ENCODE results near the gene ZCWPW1. TPM values are rescaled to one million over a fixed set of nuclear protein-coding genes. Genes with fewer than 3 reads are reported as not detected.

Gene ZCWPW1
- total and polyA plus RNA-seq, 2 of the 8 experiments (the other 6 are each of a cell fraction or from before 2014, with no cell fraction given): 0.51 to 1.4 TPM

DNA sequence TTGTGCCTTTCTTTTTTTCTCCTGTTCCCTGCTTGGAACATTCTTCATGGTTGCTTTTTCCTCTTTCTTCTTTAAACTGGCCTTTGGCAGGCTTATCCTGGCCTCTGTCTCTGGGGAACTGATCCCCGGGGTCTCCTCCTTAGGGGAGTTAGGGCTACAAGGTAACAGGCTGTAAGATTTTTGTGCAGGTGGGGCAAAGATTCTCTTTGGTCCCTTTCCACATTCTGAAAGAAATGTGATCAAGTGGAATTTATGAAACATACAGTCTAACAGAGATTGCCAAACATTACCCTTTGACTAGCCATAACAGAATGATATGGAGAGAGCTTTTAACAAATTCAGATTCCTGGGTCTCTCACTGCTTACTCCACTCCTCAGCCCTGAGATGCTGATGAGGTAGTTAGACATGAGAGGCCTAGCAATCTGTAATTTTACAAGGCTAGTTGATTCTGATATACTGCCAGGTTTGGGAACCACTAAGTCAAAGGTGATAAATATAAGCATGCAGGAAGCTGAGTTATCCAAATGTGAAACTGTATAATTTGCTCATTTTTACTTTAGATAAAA, 8.8 kb downstream of the ZCWPW1 start:
- ChIA-PET POLR2A (ENCODE audit: partially characterized antibody) (interaction anchor here (2.1 to 2.6 kb wide), 2 partner anchors 9 to 12 kb away, joined by 5 to 15 read pairs; partner anchors contain the start of genes MEPCE and ZCWPW1), CTCF (ENCODE audit: partially characterized antibody) (interaction anchor here (0.5 to 4.2 kb wide), 2 partner anchors 12 to 375 kb away, joined by 3 to 17 read pairs; no protein-coding TSS in a partner anchor)
- no peak overlapping the region for H2BK12ac ChIP-seq (ENCODE audit: low read depth, low read length)
- DNase-seq (ENCODE audit: low read depth in 1 of 2, low spot score in 2 of 2) (no peak), FAIRE-seq (no peak)
- no peaks in the 10 kb centered on the region for H3K23me2 ChIP-seq (ENCODE audit: low read depth, low read length)
- no peak overlapping the region for H3K56ac ChIP-seq (replicated peaks; ENCODE audit: insufficient read length, low read depth, low read length)
- H4K91ac ChIP-seq (replicated peaks; ENCODE audit: insufficient read length, low read length): no peak overlapping the region
- no peaks in the 10 kb centered on the region for H3K79me1 ChIP-seq (ENCODE audit: low read depth, low read length)
- no peaks in the 10 kb centered on the region for H3K9me3 ChIP-seq (ENCODE audit: insufficient read depth in 2 of 2, low read depth in 1 of 2, low read length in 1 of 2)
- H3K14ac ChIP-seq (ENCODE audit: insufficient read length): no peak overlapping the region
- H3K4me2 ChIP-seq (ENCODE audit: insufficient read depth in 1 of 2, low read depth in 2 of 2, low read length in 2 of 2): no peak overlapping the region
- 92% methylated on average over 1 of the region's 1 CpG; no CpG with 5 or more reads in 1 of the 2 experiments for WGBS, 2 experiments (ENCODE audit: extremely low coverage in 1 of 2, insufficient coverage in 1 of 2, insufficient read length in 1 of 2, insufficient replicate concordance in 2 of 2, low coverage in 1 of 2, low lambda C conversion rate in 2 of 2, missing lambda C conversion rate in 1 of 2)
- H3K36me3 ChIP-seq (ENCODE audit: control insufficient read depth in 2 of 4, insufficient read depth in 4 of 4, low read length in 3 of 4): no peaks in the 10 kb centered on the region
- no peak overlapping the region for H3K23ac ChIP-seq (ENCODE audit: insufficient read length)
- no peak overlapping the region for H2BK5ac ChIP-seq (ENCODE audit: low read depth, low read length)
- H3K4ac ChIP-seq (replicated peaks; ENCODE audit: insufficient read length, low read depth, low read length): no peak overlapping the region
- H2AFZ ChIP-seq (ENCODE audit: low read length): no peak overlapping the region
- H4K20me1 ChIP-seq (replicated peaks in 1 of 2; ENCODE audit: control insufficient read depth in 1 of 2, insufficient read depth in 2 of 2, low read length in 2 of 2): no peaks in the 10 kb centered on the region
- H3K4me3 ChIP-seq (ENCODE audit: extremely low read depth in 1 of 4, insufficient read depth in 2 of 4, low read depth in 3 of 4, low read length in 4 of 4): no peak overlapping the region
- no peak overlapping the region for H4K8ac ChIP-seq (ENCODE audit: extremely low read depth, insufficient read depth, low read length)
- H3K4me1 ChIP-seq (replicated peaks in 1 of 4; ENCODE audit: control insufficient read depth in 3 of 4, insufficient read depth in 4 of 4, low read length in 3 of 4): no peaks in the 10 kb centered on the region
- no peak overlapping the region for H2BK120ac ChIP-seq (replicated peaks; ENCODE audit: low read depth, low read length)
- no peak overlapping the region for H3K27ac ChIP-seq (ENCODE audit: low read depth, low read length)
- H3K27me3 ChIP-seq (replicated peaks in 1 of 4; ENCODE audit: control insufficient read depth in 3 of 4, extremely low read depth in 1 of 4, insufficient read depth in 3 of 4, low read length in 3 of 4): no peaks in the 10 kb centered on the region
- H3K79me2 ChIP-seq (ENCODE audit: control insufficient read depth in 1 of 2, insufficient read depth in 2 of 2, low read length in 2 of 2): no peaks in the 10 kb centered on the region
- no peak overlapping the region for H3K9ac ChIP-seq (replicated peaks in 1 of 4; ENCODE audit: extremely low read depth in 1 of 4, low read depth in 3 of 4, low read length in 3 of 4)
- H2BK20ac ChIP-seq (ENCODE audit: low read length): no peak overlapping the region
- no peak overlapping the region for H4K5ac ChIP-seq (ENCODE audit: insufficient read length, low read depth, low read length)
- no peak for TF ChIP-seq JUND (IDR thresholded peaks at IDR 0.05; ENCODE audit: low read length)
- TF ChIP-seq NANOG (IDR thresholded peaks at IDR 0.05; ENCODE audit: insufficient read depth, low read depth, low read length, poor library complexity, severe bottlenecking): no peak
- no peak for TF ChIP-seq BRCA1 (IDR thresholded peaks at IDR 0.05; ENCODE audit: low read depth, low read length)
- H3K18ac ChIP-seq (ENCODE audit: extremely low read depth, low read length): no peak overlapping the region
- H2AK5ac ChIP-seq (ENCODE audit: low read depth, low read length): no peak overlapping the region
- no peak overlapping the region for H2BK15ac ChIP-seq (ENCODE audit: low read length)
